GM13977 (cell line): ENCODE data around the gene GRK5.
A peak's percentile ranks its signal among the peaks of the same experiment; 100 is the strongest.

Experiments
- DNase-seq: peaks from one replicate; pipeline ENCODE4 v3.0.0; 2012; ENCODE audit warnings: low spot score
- CTCF ChIP-seq: IDR thresholded peaks from 2 replicates; pipeline ENCODE4 v1.5.1; 2012; ENCODE audit warnings: mild to moderate bottlenecking, control low read depth; ENCODE audit not compliant: insufficient read depth; ENCODE audit errors: extremely low read depth, missing control alignments
- in situ Hi-C: fragments of 300-500 bp; cut with MboI; formaldehyde crosslinking; loops from one replicate; pipeline ENCODE4 v1.12.0; 2022; ENCODE audit warnings: low sequenced_read_pairs, low pct_unique_long_range_greater_than_20kb, mixed read lengths, inconsistent platforms; ENCODE audit not compliant: unreplicated experiment

The GRK5 gene

GRCh38 chr10:119368991-119369869, 161.9 kb downstream of the GRK5 start:
- TF ChIP-seq CTCF, result no peak
- in situ Hi-C loops, result no loop called here
- DNase-seq, result peak; percentile 78

GRCh38 chr10:119370111-119370741, 162.9 kb downstream of the GRK5 start:
- TF ChIP-seq CTCF, result no peak
- in situ Hi-C loops, result no loop called here
- DNase-seq, result no peak

- in situ Hi-C loops, result no loop called here
- DNase-seq, result no peak
- no peak for TF ChIP-seq CTCF
These were observed 163.8 kb downstream of the GRK5 start for GRCh38 chr10:119370972-119371703.

GRCh38 chr10:119371704-119372663, 164.6 kb downstream of the GRK5 start:
- in situ Hi-C loops, result no loop called here
- TF ChIP-seq CTCF, result no peak

GRCh38 chr10:119373294-119374102, 166.1 kb downstream of the GRK5 start:
- TF ChIP-seq CTCF, result no peak
- DNase-seq, result no peak
- in situ Hi-C loops, result no loop called here

More at GRCh38 chr10:119371704-119372663, 164.6 kb downstream of the GRK5 start:
- peak; percentile 75 for DNase-seq
